Measurements from ENCODE around the gene CPED1. TPM values are rescaled to one million over a fixed set of nuclear protein-coding genes. Genes with fewer than 3 reads are reported as not detected.
"Not testable (repeated sequence)": the region's sequence is repeated elsewhere in the genome, so short reads cannot be mapped to it uniquely, and the experiment has no call there.

The CPED1 gene
- total and polyA plus RNA-seq, 4 experiments from 2014 or later: 0.32 TPM; not detected in 3

- H3K9me3 Mint-ChIP-seq: no peaks in the 10 kb centered on the region
- peaks cover 0 to 6% (median 3%) of the 10 kb centered on the region in 4 donors for H3K4me1 Mint-ChIP-seq
- ChIA-PET POLR2A (ENCODE audit: partially characterized antibody) (no interaction called here), CTCF (ENCODE audit: partially characterized antibody) (no interaction called here)
- no peak overlapping the region for H3K27ac Mint-ChIP-seq
- Histone ChIP-seq H3K27ac (ENCODE audit: low read depth, low read length) (no peak overlapping the region), H3K36me3 (ENCODE audit: insufficient read depth, low read length) (no peaks in the 10 kb centered on the region), H3K4me1 (ENCODE audit: insufficient read depth, low read length) (no peaks in the 10 kb centered on the region), H3K27me3 (ENCODE audit: insufficient read depth, low read length) (no peaks in the 10 kb centered on the region), H3K4me3 (ENCODE audit: low read length in 2 of 2) (no peak overlapping the region), H3K9me3 (ENCODE audit: control insufficient read depth in 1 of 2, low read length in 2 of 2) (no peaks in the 10 kb centered on the region)
- H3K36me3 Mint-ChIP-seq: peaks cover 0 to 8% of the 10 kb centered on the region in 2 donors
- no peak for DNase-seq
- H3K27me3 Mint-ChIP-seq: peaks cover 1% of the 10 kb centered on the region in 2 donors
- H3K4me3 Mint-ChIP-seq: no peak overlapping the region
- intact Hi-C loops (cut with micrococcal nuclease): loop anchor here (10.0 kb wide), 1 partner anchor 414 kb away; the partner anchor contains the start of gene FAM3C
Observed at GRCh38 chr7:120981117-120981516, 7.4 kb upstream of the CPED1 start.

GRCh38 chr7:120981888-120982615, 6.5 kb upstream of the CPED1 start:
- Histone ChIP-seq H3K27me3 (ENCODE audit: insufficient read depth, low read length) (no peaks in the 10 kb centered on the region), H3K4me3 (ENCODE audit: low read length in 2 of 2) (no peak overlapping the region), H3K36me3 (ENCODE audit: insufficient read depth, low read length) (no peaks in the 10 kb centered on the region), H3K27ac (ENCODE audit: low read depth, low read length) (no peak overlapping the region), H3K9me3 (ENCODE audit: control insufficient read depth in 1 of 2, low read length in 2 of 2) (no peaks in the 10 kb centered on the region), H3K4me1 (ENCODE audit: insufficient read depth, low read length) (no peaks in the 10 kb centered on the region)
- peaks cover 0 to under 1% of the 10 kb centered on the region in 2 donors for H3K36me3 Mint-ChIP-seq
- no peak for DNase-seq
- peak overlapping the region in 2 of 7 donors; percentile 5 to 33 for H3K27ac Mint-ChIP-seq
- ChIA-PET CTCF (ENCODE audit: partially characterized antibody) (no interaction called here), POLR2A (ENCODE audit: partially characterized antibody) (interaction anchor here (0.6 kb wide), 1 partner anchor 32 kb away, joined by 3 read pairs; the partner anchor contains the start of gene ING3)
- intact Hi-C loops (cut with micrococcal nuclease): loop anchor here (10.0 kb wide), 1 partner anchor 413 kb away; the partner anchor contains the start of gene FAM3C
- H3K27me3 Mint-ChIP-seq: peaks cover 1 to 4% of the 10 kb centered on the region in 2 donors
- no peak overlapping the region for H3K4me3 Mint-ChIP-seq
- peaks cover 0 to 6% (median 3%) of the 10 kb centered on the region in 4 donors for H3K4me1 Mint-ChIP-seq
- H3K9me3 Mint-ChIP-seq: no peaks in the 10 kb centered on the region

GRCh38 chr7:120983592-120983991, 4.9 kb upstream of the CPED1 start:
- intact Hi-C loops (cut with micrococcal nuclease): loop anchor here (10.0 kb wide), 1 partner anchor 411 kb away; the partner anchor contains the start of gene FAM3C
- H3K27me3 ChIP-seq (ENCODE audit: insufficient read depth, low read length); H3K9me3 Mint-ChIP-seq; H3K9me3 ChIP-seq (ENCODE audit: control insufficient read depth in 1 of 2, low read length in 2 of 2); DNase-seq; H3K36me3 ChIP-seq (ENCODE audit: insufficient read depth, low read length); CTCF ChIA-PET (ENCODE audit: partially characterized antibody); H3K4me1 ChIP-seq (ENCODE audit: insufficient read depth, low read length); POLR2A ChIA-PET (ENCODE audit: partially characterized antibody); H3K27ac ChIP-seq (ENCODE audit: low read depth, low read length); H3K27ac Mint-ChIP-seq; H3K36me3 Mint-ChIP-seq; H3K4me3 ChIP-seq (ENCODE audit: low read length in 2 of 2); H3K4me3 Mint-ChIP-seq: not testable (repeated sequence)
- H3K27me3 Mint-ChIP-seq: peaks cover 12 to 16% of the 10 kb centered on the region in 2 donors
- H3K4me1 Mint-ChIP-seq: peaks cover 10 to 14% (median 14%) of the 10 kb centered on the region in 4 donors

- intact Hi-C loops (cut with micrococcal nuclease): loop anchor here (10.0 kb wide), 1 partner anchor 410 kb away; the partner anchor contains the start of gene FAM3C
- DNase-seq: no peak
- POLR2A ChIA-PET (ENCODE audit: partially characterized antibody): no interaction called here
- Mint-ChIP-seq H3K27me3 (peaks cover 20 to 23% of the 10 kb centered on the region in 2 donors), H3K9me3 (no peaks in the 10 kb centered on the region), H3K36me3 (no peaks in the 10 kb centered on the region), H3K4me1 (peaks cover 15 to 22% (median 19%) of the 10 kb centered on the region in 4 donors), H3K27ac (no peak overlapping the region), H3K4me3 (no peak overlapping the region)
- Histone ChIP-seq H3K4me3 (ENCODE audit: low read length in 2 of 2) (no peak overlapping the region), H3K36me3 (ENCODE audit: insufficient read depth, low read length) (no peaks in the 10 kb centered on the region), H3K9me3 (ENCODE audit: control insufficient read depth in 1 of 2, low read length in 2 of 2) (no peaks in the 10 kb centered on the region), H3K27me3 (ENCODE audit: insufficient read depth, low read length) (peaks cover 16% of the 10 kb centered on the region), H3K4me1 (ENCODE audit: insufficient read depth, low read length) (peaks cover 15% of the 10 kb centered on the region), H3K27ac (ENCODE audit: low read depth, low read length) (no peak overlapping the region)
- CTCF ChIA-PET (ENCODE audit: partially characterized antibody): interaction anchor here (1.3 to 6.3 kb wide), 3 partner anchors 16 to 100 kb away, joined by 3 to 42 read pairs (median 4); no protein-coding TSS in a partner anchor
Observed at GRCh38 chr7:120984406-120984805, 4.1 kb upstream of the CPED1 start.

- ChIA-PET POLR2A (ENCODE audit: partially characterized antibody) (no interaction called here), CTCF (ENCODE audit: partially characterized antibody) (interaction anchor here (0.8 to 6.3 kb wide), 6 partner anchors 11 to 123 kb away, joined by 3 to 43 read pairs (median 12); no protein-coding TSS in a partner anchor)
- peaks cover 15 to 22% (median 19%) of the 10 kb centered on the region in 4 donors for H3K4me1 Mint-ChIP-seq
- no peak overlapping the region for H3K27ac Mint-ChIP-seq
- H3K9me3 Mint-ChIP-seq: no peaks in the 10 kb centered on the region
- no peak overlapping the region for H3K4me3 ChIP-seq (ENCODE audit: low read length in 2 of 2)
- no peak overlapping the region for H3K4me3 Mint-ChIP-seq
- H3K27me3 Mint-ChIP-seq: peaks cover 28 to 29% of the 10 kb centered on the region in 2 donors
- no peak overlapping the region for H3K27ac ChIP-seq (ENCODE audit: low read depth, low read length)
- H3K4me1 ChIP-seq (ENCODE audit: insufficient read depth, low read length): peaks cover 15% of the 10 kb centered on the region
- H3K27me3 ChIP-seq (ENCODE audit: insufficient read depth, low read length): peaks cover 25% of the 10 kb centered on the region
- no peak for DNase-seq
- intact Hi-C loops (cut with micrococcal nuclease): loop anchor here (10.0 kb wide), 1 partner anchor 410 kb away; the partner anchor contains the start of gene FAM3C
- H3K36me3 Mint-ChIP-seq: no peaks in the 10 kb centered on the region
- H3K36me3 ChIP-seq (ENCODE audit: insufficient read depth, low read length): no peaks in the 10 kb centered on the region
- no peaks in the 10 kb centered on the region for H3K9me3 ChIP-seq (ENCODE audit: control insufficient read depth in 1 of 2, low read length in 2 of 2)
Observed at GRCh38 chr7:120985130-120985758, 3.3 kb upstream of the CPED1 start.

- H3K9me3 ChIP-seq (ENCODE audit: control insufficient read depth in 1 of 2, low read length in 2 of 2): no peaks in the 10 kb centered on the region
- DNase-seq: no peak
- H3K9me3 Mint-ChIP-seq: no peaks in the 10 kb centered on the region
- H3K4me3 Mint-ChIP-seq: no peak overlapping the region
- intact Hi-C loops (cut with micrococcal nuclease): loop anchor here (10.0 kb wide), 1 partner anchor 409 kb away; the partner anchor contains the start of gene FAM3C
- no peaks in the 10 kb centered on the region for H3K36me3 Mint-ChIP-seq
- H3K27me3 ChIP-seq (ENCODE audit: insufficient read depth, low read length): peaks cover 29% of the 10 kb centered on the region
- H3K27ac ChIP-seq (ENCODE audit: low read depth, low read length): no peak overlapping the region
- peaks cover 15% of the 10 kb centered on the region for H3K4me1 ChIP-seq (ENCODE audit: insufficient read depth, low read length)
- H3K4me1 Mint-ChIP-seq: peaks cover 15 to 22% (median 19%) of the 10 kb centered on the region in 4 donors
- H3K4me3 ChIP-seq (ENCODE audit: low read length in 2 of 2): no peak overlapping the region
- peaks cover 30 to 34% of the 10 kb centered on the region in 2 donors for H3K27me3 Mint-ChIP-seq
- CTCF ChIA-PET (ENCODE audit: partially characterized antibody): interaction anchor here (0.8 to 6.3 kb wide), 15 partner anchors 10 to 122 kb away, joined by 3 to 101 read pairs (median 5); partner anchors contain the start of gene ING3
- H3K36me3 ChIP-seq (ENCODE audit: insufficient read depth, low read length): no peaks in the 10 kb centered on the region
- POLR2A ChIA-PET (ENCODE audit: partially characterized antibody): no interaction called here
- no peak overlapping the region for H3K27ac Mint-ChIP-seq
Observed at GRCh38 chr7:120985839-120986238, 2.7 kb upstream of the CPED1 start.

GRCh38 chr7:120986650-120987049, 1.9 kb upstream of the CPED1 start:
- POLR2A ChIA-PET (ENCODE audit: partially characterized antibody): interaction anchor here (1.0 kb wide), 1 partner anchor 9 kb away, joined by 3 read pairs; no protein-coding TSS in a partner anchor
- Histone ChIP-seq H3K4me3 (ENCODE audit: low read length in 2 of 2) (no peak overlapping the region), H3K4me1 (ENCODE audit: insufficient read depth, low read length) (peaks cover 15% of the 10 kb centered on the region), H3K9me3 (ENCODE audit: control insufficient read depth in 1 of 2, low read length in 2 of 2) (no peaks in the 10 kb centered on the region), H3K27ac (ENCODE audit: low read depth, low read length) (no peak overlapping the region), H3K27me3 (ENCODE audit: insufficient read depth, low read length) (peaks cover 37% of the 10 kb centered on the region), H3K36me3 (ENCODE audit: insufficient read depth, low read length) (no peaks in the 10 kb centered on the region)
- Mint-ChIP-seq H3K9me3 (no peaks in the 10 kb centered on the region), H3K27me3 (peaks cover 30 to 34% of the 10 kb centered on the region in 2 donors), H3K36me3 (no peaks in the 10 kb centered on the region), H3K4me3 (no peak overlapping the region), H3K27ac (no peak overlapping the region), H3K4me1 (peaks cover 15 to 22% (median 19%) of the 10 kb centered on the region in 4 donors)
- DNase-seq: no peak
- intact Hi-C loops (cut with micrococcal nuclease): loop anchor here (1.0 to 10.0 kb wide), 5 partner anchors 36 to 561 kb away; partner anchors contain the start of genes FAM3C and ING3
- CTCF ChIA-PET (ENCODE audit: partially characterized antibody): interaction anchor here (0.8 to 6.3 kb wide), 19 partner anchors 8 to 560 kb away, joined by 3 to 101 read pairs (median 6); partner anchors contain the start of gene ING3
